CD1c-positive myeloid dendritic cell (primary cell): ENCODE results near the gene DUS1L.

Experiments
- DNase-seq: peaks from one replicate; pipeline ENCODE4 v3.0.0-alpha.2; 2016; ENCODE audit errors: extremely low spot score

Gene DUS1L

DNA sequence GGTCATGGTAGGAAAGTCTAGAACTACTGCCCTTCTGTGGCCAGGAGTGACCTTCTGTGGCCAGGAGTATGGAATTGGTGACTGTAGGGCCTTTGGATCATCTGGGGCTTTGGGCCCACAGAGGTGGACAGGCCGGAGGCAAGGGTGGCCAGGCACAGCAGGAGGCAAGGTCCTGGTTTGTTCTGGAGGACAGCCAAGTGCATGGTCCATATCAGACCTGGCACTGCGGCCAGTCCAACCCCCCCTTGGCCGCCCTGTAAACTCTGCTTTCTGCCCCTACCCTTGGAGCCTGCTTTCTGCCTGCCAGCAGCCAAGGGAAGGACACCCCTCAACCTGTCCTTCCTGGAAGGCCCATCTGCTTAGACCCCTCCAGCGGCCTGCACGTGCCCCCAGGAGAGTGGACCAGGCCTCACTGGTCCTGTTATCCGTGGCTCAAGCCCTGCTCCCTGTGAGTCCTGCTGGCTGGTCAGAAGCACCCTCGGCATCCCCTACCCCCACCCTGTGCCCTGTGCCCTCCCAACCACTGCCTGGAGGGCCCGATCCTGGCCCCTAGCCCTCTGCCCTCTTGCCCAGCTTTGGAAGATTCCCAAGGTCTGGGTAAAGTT lies 25.8 kb downstream of the DUS1L start:
- no peak for DNase-seq

DNA sequence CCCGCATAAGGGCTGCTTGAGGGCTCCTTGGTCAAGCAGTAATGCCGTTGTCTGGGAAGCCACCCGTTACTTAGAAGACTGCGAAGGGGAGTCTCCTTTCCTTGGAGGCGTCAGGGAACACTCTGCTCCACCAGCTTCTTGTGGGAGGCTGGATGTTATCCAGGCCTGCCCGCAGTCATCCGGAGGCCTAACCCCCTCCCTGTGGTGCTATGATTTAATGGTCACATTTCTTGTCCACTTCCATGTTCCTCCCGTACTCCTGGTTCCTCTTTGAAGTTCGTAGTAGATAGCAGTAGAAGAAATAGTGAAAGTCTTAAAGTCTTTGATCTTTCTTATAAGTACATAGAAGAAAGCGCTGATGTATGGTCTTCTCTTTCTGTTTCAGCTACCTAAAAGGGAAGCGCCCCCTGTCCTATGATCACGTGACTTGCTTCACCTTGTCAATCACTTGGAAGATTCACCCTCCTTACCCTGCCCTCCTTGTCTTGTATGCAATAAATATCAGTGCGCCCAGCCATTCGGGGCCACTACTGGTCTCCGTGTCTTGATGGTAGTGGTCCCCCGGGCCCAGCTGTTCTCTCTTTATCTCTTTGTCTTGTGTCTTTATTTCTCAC lies 26.7 kb downstream of the DUS1L start:
- peak; percentile 61 for DNase-seq

DNA sequence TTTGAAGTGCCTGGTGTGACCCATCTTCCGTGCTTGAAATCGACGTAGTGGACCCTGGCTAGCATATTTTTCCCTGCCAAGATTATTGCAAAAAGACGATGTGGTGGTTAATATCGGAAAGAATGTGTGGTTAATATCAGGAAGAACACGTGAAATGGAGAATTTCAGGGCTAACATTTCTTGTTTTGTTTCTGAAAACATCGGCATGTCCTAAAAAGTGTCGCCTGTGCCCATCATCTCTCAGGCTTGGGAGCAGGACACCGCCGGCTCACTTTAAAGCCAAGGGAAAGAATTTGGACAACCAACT lies 27.8 kb downstream of the DUS1L start:
- DNase-seq = no peak

DNA sequence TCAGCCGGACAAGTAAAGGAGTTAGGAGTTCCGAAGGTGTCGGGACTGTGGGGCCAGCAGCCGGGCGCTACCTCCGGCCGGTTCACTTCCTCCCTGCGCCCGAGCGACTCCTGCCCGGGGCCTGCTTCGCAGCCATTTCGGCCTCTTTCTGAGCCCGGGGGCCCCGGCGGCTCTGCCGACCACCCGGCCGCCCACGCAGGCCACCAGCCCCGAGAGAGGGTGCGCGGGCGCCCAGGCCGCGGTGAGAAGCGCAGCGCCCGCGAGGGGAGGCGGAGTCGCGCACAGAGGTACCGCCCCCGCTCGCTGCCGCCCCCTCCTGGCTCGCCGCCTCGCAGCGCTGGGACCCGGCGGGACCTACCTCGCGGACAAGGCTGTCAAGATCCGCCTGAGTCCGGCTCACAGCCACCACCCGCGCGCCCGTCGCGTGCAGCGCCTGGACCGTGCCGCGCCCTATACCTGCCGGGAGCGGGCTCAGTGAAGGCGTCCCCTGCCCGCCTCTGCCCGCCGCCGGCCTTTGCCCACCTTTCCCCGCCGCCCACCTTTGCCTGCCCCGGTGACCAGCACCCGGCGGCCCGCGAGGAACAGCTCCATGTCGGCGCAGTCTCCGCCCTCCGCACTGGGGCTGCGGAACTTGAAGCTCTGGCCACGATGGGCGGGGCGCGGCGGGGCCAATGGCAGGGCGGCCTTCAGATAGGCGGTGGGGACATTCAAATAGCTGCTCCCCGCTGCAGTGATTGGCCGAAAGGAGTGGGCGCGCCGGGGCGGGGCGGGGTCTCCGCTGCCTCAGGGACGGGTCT lies 28.3 kb downstream of the DUS1L start, which contains the start of gene DCXR:
Gene DCXR (minus strand): TSS at position 606 of the 797 bp plus-strand sequence. CDS start 15 bp downstream, at position 591.
- DNase-seq = peak; percentile 97

DNA sequence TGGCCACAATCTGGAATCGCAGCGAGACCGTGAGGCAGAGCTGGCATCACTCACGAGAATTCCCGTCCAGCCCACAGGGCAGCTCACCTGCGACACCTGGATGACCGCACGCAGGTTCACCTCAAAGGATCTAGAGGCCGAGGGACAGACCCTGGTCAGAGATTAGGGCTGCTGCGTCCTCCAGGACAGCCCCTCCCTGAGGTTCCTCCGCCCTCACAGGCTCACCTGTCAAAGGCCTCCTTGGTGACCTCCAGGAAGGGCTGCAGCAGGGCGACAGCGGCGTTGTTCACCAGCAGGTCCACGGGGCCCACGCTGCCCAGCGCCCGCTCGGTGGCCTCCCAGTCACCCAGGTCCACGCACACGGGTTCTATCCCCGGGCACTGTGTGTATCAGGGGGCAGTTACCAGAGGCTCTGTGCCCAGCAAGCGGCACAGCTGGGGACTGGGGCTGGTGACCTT lies 28.9 kb downstream of the DUS1L start:
- no peak for DNase-seq

DNA sequence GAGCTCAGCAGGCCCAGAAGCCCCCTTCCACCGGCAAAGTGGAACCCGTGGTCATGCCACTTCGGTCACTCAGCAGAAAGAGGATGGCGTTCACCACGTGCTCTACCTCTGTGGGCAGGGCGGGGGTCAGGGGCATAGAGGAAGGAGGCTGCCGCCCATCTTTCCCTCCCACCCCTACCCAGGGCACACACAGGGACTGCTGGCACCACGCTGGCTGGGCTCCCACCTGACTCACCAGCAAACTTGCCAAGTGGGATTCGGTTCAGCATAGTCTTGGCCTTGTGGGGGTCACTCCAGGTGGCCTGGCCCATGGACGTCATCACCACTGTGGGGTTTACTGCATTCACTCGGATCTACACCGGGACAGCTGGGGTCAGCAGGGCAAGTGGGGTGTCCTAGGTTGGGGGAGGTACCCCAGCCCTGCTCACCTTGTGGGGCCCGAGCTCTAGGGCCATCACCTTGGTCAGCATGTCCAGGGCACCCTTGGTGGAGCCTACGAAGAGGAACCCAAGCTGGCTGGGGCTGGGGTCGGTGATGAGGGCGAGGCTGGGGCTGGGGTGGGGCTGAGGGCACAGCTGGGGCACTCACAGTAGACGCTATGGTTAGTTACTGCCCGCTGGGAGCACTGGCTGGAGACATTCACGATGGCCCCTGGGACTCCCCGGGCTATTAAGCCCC lies 29.5 kb downstream of the DUS1L start:
- no peak for DNase-seq

DNA sequence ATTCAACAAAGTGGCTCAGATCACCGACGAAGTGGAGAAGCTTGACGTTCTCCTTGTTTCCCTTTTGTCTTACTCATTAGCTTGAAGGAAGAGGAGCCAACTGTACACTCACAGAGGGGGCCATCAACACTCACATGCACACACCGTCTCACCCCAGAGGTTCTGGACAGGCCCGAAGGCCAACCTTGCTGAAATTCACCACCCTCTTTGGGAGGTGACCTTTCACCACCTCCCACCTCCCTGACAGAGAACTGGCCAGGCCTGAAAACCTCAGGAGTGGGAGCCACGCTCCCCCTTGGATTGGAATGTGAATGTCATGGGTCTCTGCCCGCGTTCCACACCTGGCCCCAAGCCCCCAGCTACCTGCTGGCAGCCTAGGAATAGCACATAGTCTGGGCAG lies 30.1 kb downstream of the DUS1L start:
- no peak for DNase-seq

DNA sequence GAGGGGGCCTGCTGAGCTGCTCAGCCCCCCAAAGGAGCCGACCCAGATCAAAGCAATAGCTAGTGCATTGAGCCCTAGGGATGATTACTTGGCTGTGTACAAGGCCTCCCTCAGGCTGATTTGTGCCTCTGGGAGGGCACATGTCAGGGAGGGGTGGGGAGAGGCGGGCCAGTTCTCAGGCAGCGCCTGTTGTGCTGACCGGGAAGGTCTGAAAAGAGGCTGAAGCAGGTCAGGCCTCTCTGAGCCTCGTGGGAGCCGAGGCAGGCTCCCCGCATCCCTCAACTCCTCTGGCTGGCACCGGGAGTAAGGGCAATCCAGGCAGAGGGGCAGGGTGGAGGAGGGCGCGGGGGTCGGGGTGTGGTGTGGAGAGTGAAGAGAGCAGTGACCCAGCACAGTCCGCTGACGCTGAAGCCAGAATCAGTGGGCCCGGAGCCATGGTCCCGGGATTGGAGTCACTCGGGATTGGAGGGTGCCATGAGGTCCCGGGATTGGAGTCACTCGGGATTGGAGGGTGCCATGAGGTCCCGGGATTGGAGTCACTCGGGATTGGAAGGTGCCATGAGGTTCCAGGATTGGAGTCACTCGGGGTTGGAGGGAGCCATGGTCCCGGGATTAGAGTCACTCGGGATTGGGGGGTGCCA lies 31.1 kb downstream of the DUS1L start:
- DNase-seq = no peak

DNA sequence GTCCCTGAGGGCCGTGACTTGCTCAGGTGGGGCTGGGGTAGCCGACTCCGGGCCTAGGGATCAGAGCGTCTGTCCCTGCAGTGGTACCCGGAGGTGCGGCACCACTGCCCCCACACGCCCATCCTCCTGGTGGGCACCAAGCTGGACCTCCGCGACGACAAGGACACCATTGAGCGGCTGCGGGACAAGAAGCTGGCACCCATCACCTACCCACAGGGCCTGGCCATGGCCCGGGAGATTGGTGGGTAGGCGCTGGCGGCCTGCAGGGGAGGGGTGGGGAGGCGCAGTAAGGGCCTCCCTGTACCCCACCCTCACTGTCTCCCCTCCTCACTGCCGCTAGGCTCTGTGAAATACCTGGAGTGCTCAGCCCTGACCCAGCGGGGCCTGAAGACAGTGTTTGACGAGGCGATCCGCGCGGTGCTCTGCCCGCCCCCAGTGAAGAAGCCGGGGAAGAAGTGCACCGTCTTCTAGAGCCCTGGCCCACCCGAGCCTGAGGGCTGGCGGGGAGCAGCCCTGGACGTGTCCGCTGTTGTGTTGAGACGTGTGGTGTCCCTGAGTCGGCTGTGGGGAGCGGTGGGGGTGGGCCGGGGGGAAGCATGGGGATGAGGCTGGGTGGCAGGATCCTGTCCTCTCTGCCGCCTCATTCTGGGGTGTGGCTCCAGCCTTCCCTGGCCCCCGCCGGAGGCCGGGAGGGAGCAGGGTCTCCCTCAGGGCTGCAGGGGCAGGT lies 32.1 kb downstream of the DUS1L start:
- DNase-seq = no peak

DNA sequence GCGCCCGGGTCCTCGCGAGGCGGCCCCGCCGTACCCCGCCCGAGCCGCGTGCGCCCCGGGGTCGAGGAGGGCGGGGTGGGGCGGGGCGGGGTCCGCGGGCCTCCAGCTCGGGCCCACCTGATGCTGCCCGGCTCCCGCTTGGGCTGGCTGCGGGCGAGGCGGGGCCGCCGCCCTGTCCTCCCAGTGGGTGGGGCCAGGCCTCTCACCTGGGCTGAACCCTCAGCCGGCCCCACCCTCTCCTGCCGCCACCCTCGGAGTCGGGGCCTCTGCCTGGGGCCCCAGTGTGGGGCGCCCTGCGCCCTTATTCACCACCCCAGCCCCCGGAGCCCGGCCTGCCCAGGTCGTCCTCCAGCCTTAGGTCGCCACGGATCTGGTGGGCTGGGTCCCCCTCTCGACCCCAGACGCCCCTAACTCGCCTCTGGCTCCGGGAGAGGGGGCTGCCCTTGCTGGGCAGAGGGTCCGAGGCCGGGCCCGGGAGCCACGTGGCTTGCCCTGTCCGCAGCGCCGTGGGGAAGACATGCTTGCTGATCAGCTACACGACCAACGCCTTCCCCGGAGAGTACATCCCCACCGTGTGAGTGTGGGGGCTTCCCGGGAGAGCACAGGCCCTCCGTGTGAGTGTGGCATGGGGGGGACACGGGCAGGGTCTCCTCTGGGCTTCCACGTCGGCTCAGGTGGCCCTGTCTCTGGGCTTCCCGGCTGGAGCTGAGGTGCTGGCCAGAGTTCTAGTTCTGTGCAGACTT lies 33.5 kb downstream of the DUS1L start:
- no peak for DNase-seq

DNA sequence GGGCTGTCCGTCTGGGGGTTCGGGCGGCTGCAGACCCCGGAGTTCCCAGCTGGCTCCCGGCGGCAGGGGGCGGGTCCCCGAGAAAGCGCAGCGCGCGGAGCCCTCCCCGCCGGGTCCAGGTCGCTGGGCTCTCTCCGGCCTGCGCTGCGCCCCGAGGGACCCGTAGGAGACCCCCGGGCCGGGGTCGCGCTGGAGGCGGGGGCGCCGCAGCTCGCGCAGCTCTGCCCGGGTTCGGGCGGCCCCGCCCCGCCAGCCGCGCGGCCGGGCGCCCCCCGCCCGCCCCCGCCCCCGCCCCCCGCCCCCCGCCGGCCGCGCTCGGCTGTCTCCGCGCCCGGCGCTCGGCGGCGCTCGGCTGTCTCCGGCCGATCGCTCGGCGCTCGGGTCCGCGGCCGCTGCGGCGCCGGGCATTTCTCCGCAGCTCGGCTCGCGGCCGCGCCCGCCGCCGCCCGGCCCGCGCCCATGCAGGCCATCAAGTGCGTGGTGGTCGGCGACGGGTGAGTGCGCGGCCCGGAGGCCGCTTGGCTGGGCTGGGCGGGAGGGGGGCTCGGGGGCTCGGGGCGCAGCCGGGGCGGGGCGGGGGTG lies 34.2 kb downstream of the DUS1L start, which contains the start of gene RAC3:
Gene RAC3 (plus strand): TSS at position 376 of the 582 bp plus-strand sequence. CDS start 84 bp downstream, at position 460.
- peak; percentile 10 for DNase-seq

DNA sequence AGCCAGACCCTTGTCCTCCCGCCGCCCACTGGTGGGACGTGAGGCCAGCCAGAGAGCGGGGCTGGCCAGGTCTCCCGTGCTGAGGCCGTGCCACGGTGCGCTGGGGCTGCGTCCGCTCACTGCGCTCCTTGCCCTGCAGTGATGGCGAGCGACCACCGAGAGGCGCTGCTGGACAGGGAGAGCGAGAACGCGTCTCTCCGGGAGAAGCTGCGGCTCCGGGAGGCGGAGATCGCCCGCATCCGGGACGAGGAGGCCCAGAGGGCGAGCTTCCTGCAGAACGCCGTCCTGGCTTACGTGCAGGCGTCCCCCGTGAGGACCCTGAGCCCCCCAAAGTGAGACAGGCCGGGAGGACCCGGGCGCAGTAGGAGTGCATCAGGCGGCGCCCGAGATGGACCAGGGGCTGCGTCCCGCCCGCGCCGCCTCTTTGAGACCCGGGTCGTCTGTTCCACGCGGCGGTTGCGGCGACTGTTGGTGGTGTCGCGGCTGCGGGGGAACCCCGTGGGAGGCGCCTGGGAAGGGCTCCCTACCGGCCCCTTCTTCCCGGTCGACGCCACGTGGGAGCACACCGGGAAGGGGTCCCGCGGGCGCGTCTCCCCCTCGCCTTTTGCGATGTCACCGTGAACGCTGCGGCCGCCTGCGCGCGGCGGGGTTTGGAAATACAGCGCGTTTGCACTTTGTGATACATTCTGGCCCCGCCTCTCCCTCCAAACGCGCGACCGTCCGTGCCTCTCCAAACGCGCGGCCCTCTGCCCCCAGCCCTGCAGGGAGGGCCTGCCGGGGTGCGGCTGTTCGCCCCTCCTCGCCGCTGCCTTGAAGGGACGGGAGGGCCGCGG lies 34.9 kb downstream of the DUS1L start:
- DNase-seq = peak; percentile 88

DNA sequence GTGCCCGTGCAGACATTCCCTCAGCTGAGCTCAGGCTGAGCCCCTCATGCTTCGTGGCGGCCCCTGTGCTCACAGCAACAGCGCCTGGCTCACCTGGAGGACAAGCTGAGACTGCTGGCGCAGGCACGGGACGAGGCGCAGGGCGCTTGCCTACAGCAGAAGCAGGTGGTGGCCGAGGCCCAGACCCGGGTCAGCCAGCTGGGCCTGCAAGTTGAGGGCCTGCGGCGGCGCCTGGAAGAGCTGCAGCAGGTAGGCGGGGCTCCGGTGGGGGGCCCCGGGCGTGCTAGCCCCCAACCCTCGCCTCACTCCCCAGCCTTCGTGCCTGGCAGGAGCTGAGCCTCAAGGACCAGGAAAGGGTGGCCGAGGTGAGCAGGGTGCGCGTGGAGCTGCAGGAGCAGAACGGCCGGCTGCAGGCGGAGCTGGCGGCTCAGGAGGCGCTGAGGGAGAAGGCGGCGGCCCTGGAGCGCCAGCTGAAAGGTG lies 35.6 kb downstream of the DUS1L start:
- DNase-seq = no peak

DNA sequence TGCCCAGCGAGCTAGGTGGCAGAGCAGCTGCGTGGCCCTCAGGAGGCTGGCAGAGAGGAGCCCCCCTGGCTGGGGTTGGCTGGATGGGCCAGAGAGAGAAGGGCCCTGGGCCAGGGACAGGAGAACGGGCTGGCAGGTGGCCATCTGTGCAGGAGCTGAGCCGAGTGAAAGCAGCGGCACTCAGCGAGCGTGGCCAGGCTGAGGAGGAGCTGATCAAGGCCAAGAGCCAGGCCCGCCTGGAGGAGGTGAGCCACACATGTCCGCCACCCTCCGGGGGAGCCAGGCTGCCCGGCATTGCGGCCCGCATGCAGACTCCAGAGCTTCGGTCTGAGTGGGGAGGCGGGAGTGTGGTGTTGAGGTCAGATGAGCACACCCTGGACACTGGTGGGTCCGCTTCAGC lies 36.2 kb downstream of the DUS1L start:
- DNase-seq = no peak

DNA sequence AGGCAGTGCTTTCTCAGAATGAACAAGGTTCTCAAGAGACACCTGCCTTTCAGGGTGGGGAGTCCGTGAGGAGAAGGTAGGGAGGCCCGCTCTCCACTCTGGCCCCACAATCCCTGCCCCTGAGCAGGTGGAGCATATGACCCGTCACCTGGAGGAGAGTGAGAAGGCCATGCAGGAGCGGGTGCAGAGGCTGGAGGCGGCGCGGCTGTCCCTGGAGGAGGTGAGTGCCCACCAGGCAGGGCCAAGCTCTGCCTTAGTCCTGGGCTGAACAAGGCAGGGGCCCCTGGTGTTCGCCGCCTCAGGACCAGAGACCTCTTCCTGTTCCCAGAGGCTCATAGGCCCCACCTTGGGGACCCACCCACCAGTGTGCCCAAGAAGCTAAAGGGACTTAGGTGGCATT lies 36.6 kb downstream of the DUS1L start:
- no peak for DNase-seq

DNA sequence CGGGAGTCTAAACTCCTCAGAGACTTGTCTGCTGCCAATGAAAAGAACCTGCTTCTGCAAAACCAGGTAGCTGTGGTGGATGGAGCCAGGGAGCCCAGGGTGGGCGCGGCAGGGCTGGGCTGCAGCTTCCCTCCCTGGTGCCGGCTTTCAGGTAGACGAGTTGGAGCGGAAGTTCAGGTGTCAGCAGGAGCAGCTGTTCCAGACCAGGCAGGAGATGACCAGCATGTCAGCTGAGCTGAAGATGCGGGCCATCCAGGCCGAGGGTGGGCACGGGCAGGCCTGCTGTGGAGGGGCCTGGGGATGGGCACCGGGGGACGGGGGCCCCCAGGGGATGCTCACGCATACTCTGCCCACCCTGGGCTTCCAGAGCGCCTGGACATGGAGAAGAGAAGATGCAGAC lies 37.4 kb downstream of the DUS1L start:
- no peak for DNase-seq

DNA sequence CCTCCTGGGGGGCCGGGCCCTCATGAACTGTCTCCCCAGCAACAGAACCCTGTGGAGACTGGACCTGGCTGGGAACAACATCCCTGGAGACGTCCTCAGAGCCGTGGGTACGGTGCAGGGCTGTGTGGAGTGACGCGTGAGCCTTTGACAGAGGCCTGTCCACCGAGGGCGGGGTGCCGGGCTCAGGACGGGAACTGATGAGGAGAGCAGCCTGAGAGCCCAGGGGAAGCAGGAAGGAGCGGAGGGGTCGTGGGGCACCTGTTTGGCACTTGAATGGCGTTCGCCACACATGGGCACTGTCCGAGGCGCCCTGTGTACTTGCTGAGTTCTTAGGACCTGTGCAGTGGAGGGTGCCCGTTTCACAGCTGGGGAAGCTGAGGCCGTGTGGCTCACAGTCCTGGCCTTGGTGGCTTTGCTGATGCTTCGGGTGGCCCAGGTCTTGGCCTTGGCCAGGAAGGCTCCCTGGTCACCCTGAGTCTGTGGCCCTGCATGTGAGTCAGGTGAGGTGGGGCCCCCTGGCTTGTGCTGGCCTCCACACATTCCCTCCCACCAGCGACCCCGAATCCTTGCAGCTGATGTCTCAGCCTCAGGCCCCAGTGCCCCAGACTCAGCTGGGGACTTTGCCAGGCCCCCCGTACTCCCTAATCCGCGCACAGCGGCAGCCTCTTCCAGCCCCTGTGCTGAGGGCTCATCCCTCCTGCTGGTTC lies 40.0 kb downstream of the DUS1L start:
- DNase-seq = no peak

DNA sequence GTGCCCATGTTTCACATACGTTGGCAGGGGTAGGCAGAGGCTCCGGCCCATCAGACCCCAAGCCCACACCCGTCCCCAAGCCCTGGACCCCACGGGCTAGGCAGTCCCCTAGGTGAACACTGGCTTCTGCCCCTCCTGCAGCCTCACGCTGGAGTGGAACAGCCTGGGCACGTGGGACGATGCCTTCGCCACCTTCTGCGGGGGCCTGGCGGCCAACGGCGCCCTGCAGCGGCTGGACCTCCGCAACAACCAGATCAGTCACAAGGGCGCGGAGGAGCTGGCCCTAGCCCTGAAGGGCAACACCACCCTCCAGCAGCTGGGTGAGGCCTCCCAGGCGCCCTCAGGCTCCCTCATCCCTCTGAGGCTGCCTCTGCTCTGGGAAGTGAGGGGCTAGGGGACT lies 40.7 kb downstream of the DUS1L start:
- no peak for DNase-seq
